ENCODE data around the gene NOP53.

GRCh38 chr19:47801270-47801669, 55.9 kb downstream of the NOP53 start:
- TF ChIP-seq CTCF (IDR thresholded peaks at IDR 0.05; ENCODE audit: low read depth, low read length, missing input control) = no peak
- no peak for TF ChIP-seq TAF1 (conservative IDR thresholded peaks at IDR 0.05)
- TF ChIP-seq EGR1 (IDR thresholded peaks at IDR 0.05; ENCODE audit: low read depth in 2 of 2) = no peak
- no peak for TF ChIP-seq YY1 (IDR thresholded peaks at IDR 0.05)
